ELF-1 (cell line): ENCODE data around the gene TMEM260.

Source experiments
- DNase-seq: peaks from one replicate; pipeline ENCODE4 v3.0.0-alpha.2; 2016; ENCODE audit warnings: low read depth, low spot score

The TMEM260 gene

GRCh38 chr14:56579345-56580220 lies at the start of gene TMEM260:
TSS of gene TMEM260 (plus strand) at chr14:56579798. CDS start at chr14:56579915, 117 bp downstream.
- peak; percentile 96 for DNase-seq

- DNase-seq: no peak
Observed at GRCh38 chr14:56532546-56532945, 47.1 kb upstream of the TMEM260 start.

- no peak for DNase-seq
Observed at GRCh38 chr14:56534656-56535055, 44.9 kb upstream of the TMEM260 start.

DNA sequence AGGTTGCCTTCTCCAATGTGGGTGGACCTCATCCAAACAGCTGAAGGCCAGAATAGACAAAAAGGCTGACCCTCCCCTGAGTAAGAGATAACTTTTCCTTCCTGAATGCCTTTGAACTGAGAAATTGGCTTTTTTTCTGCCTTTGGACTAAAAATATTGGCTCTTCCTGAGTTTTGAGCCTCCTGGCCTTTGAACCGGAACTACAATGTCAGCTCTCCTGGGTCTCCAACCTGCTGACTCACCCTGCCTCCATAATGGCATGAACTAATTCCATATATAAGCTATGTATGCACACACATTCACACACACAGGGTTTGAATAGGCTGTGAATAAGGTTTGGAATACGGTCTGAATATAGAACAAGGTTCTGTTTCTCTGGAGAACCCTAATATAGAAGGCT lies 39.7 kb upstream of the TMEM260 start:
- no peak for DNase-seq

DNA sequence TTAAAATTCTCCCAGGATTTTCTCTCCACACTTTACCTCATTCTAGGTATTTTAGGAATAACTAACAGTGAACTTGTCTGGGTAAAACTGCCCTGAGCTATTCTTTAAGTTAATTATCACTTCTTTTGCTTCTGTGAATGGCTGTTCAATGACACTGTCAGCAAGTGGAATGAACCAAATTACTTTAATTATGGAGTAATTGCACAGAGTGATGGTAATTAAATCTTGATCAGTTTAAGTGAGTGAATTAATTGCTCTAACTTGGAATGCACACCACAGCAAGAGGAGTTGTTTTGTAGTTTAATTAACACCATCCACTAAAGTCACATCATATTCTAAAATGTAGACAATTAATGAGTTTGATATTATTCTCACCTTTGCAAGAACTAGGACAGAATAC lies 36.2 kb upstream of the TMEM260 start:
- no peak for DNase-seq

- no peak for DNase-seq
Observed at GRCh38 chr14:56549721-56550120, 29.9 kb upstream of the TMEM260 start.

GRCh38 chr14:56552615-56553014 lies 27.0 kb upstream of the TMEM260 start:
- DNase-seq: peak; percentile 56

- no peak for DNase-seq
Observed at GRCh38 chr14:56554301-56554700, 25.3 kb upstream of the TMEM260 start.

- no peak for DNase-seq
Observed at GRCh38 chr14:56555921-56556570, 23.6 kb upstream of the TMEM260 start.

DNA sequence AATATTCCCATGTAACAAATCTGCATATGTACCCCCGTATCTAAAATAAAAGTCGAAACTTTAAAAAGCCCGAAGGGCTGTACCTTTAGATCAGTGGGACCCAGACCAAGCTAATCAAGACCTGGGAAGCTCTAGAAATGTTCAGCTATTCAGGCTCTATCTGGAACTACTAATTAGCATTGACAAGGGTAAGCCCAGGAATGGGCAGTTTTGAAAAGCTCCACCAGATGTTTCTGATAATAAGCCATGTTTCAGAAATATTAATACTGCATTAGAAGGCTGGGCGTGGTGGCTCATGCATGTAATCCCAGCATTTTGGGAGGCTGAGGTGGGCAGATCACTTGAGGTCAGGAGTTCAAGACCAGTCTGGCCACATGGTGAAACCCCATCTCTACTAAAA lies 20.4 kb upstream of the TMEM260 start:
- no peak for DNase-seq

- DNase-seq: no peak
Observed at GRCh38 chr14:56561606-56562005, 18.0 kb upstream of the TMEM260 start.

DNA sequence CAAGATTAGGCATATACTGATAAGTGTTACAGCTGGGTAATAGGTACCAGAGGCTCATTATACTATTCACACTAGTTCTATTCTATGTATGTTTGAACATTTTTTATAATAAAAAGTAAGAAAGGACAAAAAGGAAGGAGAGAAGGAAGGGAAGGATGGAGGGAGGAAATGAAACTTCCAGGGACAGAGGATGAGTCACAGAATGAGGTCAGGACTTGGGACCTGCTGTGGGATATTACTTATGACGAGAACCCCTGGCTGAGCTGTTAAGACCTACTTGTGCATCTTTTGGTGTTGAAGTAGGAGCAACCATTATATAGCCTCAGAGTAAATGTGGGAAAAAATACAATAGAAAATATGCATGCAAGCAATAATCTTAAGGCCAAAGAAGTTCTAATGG lies 16.7 kb upstream of the TMEM260 start:
- DNase-seq: no peak

GRCh38 chr14:56569174-56569573 lies 10.4 kb upstream of the TMEM260 start:
- DNase-seq: no peak

DNA sequence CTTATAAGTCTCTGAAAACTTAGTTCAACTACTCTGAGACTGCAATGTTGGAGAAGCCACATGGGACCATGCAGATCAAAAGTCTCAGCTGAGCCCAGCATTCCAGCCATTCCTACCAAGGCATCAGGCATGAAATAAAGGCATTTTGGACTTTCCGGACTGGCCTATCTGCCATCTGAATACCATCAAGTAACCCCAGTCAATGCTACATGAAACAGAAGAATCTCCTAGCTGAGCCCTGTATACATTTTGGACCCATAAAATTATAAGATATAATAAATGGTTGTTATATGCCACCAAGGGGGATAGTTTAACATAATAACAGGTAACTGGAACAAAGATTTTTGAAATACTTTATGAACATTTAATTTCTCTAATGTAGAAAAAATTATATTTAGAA lies 9.3 kb upstream of the TMEM260 start:
- no peak for DNase-seq

- DNase-seq: no peak
Observed at GRCh38 chr14:56580221-56580711, 668 bp downstream of the TMEM260 start.

- DNase-seq: no peak
Observed at GRCh38 chr14:56581041-56581727, 1.6 kb downstream of the TMEM260 start.

DNA sequence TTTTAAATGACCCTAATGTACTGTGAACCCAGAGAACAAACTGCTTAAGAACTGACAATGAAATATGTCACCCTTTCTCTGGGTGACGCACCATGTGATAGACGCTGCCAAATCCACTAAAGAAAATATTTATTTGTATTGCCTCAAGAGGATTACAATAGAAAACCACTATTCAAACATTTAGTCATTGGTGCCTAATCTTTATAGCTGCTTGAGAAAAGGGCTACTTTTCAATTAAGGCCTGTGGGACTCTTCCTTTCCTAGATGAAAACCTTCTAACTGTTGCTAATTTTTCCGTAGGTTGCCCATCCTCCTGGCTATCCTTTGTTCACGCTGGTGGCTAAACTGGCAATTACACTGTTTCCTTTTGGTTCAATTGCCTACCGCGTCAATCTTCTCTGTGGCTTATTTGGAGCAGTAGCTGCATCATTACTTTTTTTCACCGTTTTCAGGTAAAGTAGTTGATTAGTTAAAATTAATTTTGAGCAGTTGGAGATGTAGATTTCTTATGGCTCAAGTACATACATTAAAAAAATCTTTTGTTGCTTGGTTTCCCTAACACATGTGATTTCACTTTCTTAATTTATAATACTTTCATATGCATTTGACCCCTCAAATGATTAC lies 6.0 kb downstream of the TMEM260 start:
- no peak for DNase-seq

GRCh38 chr14:56587701-56588100 lies 8.1 kb downstream of the TMEM260 start:
- DNase-seq: no peak

- DNase-seq: peak; percentile 73
Observed at GRCh38 chr14:56590535-56590960, 10.9 kb downstream of the TMEM260 start.

DNA sequence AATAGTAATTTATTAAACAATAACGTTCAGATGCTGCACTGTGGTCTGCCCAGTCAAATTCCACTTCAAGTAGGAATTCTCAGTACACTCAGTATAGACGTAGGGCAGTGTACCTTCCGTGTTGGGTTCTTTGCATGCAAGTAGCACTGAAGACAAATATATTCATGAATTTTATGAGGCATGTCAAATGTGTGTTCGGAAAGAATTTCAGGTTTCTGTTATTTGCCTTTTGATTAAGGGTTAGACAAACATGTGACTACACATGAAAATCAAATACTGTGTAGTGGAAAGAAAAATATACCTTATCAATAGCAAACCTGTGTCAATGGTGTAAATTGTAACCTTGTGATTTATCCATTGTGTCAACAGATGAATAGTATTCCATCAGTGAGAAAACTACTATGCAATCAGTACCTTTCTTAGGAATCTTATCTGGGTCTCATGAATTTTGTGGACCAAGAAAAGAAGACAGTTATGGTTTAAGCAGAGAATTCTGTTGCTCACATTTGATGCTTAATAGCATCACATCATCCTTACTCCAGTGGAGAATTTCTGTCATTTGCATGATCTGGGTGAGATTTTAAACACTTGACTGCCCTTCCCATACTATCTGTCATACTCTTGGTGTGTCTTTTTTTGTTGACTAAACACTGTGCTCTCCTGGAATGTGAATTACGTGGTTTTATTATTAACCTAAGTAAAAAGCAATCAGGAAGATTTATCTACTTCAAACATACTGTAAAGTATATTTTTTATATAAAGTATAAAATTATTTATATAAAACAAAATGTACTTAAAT lies 13.3 kb downstream of the TMEM260 start:
- no peak for DNase-seq

DNA sequence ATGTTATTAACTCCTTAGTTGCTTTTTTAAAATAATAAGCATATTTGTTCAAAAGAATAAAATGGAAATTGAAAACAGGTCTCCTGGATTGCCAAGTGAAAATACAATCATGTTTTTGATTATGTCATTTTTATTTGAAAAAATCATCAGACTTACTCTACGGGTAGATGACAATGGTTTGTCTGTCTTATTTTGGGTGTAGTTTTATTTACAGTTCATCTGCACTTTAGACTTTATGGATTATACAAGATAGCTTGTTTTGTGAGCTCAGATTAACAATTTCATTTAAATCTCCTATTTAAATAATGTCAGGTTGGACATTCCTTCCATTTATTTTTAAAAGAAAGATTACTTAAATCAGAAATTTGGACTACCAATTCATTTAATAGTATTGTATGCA lies 14.8 kb downstream of the TMEM260 start:
- no peak for DNase-seq
